HG03097 (cell line): Measurements from ENCODE around the gene SNED1.

Experiments used
- ATAC-seq: cut with Tn5 transposase; IDR thresholded peaks from one replicate; pipeline ENCODE4 v1.9.1; 2021; ENCODE audit not compliant: unreplicated experiment, low FRiP score

The SNED1 gene

DNA sequence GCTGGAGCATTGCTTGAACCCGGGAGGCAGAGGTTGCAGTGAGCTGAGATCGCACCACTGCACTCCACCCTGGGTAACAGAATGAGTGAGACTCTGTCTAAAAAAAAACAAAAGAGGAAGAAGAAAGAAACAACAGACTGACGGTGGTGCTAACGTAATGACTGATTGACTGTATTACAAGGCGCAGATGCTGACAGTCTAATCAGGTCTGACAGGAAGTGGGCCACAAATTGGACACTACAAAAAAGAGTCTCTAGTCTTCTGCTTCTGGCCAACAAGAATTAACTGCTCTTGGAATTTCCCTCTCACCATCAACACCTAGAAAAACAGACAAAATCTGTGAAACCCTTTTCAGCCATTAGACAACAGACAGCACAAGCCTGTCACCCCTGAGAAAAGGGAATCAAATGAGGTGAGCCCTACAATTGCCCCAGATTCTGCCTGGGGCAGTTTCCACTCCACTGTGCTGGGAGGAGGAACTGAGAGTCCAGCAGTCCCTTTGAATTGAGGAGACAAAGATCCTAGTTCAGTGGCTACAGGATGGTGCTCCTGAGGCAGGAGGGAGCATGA, 43.3 kb downstream of the SNED1 start:
- peak; percentile 51 for ATAC-seq

- no peak for ATAC-seq
These were observed 45.2 kb downstream of the SNED1 start for GRCh38 chr2:241043581-241043980.

DNA sequence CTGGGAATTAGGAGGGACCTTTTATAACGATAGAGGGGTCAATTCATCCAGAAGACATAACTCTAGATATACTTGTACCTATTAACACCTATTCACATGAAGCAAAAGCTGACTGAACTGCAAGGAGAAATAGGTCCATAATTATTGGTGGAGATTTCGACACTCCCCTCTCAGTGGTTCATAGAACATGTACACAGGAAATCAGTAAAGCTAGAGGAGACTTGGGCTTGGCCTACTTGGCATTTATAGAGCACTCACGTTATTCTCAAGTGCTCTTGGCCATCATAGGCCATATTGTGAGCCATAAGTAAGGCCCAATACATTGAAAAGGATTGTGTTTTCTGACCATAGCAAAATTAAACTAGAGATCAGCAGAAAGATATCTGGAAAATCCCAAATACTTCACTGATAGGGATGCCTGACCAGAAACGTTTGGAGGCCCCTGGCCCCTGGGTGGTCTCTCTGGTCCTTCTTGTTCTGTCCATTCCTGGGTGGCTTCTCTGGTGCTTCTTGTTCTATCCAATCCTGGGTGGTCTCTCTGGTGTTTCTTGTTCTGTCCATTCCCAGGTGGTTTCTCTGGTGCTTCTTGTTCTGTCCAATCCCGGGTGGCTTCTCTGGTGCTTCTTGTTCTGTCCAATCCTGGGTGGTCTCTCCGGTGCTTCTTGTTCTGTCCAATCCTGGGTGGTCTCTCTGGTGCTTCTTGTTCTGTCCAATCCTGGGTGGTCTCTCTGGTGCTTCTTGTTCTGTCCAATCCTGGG, 49.0 kb downstream of the SNED1 start:
- no peak for ATAC-seq

- ATAC-seq = no peak
These were observed 49.9 kb downstream of the SNED1 start for GRCh38 chr2:241048149-241048948.

- ATAC-seq = no peak
These were observed 50.5 kb downstream of the SNED1 start for GRCh38 chr2:241048949-241049343.

GRCh38 chr2:241049739-241050623, 51.6 kb downstream of the SNED1 start:
- no peak for ATAC-seq

- ATAC-seq = no peak
These were observed 52.5 kb downstream of the SNED1 start for GRCh38 chr2:241050624-241051577.

DNA sequence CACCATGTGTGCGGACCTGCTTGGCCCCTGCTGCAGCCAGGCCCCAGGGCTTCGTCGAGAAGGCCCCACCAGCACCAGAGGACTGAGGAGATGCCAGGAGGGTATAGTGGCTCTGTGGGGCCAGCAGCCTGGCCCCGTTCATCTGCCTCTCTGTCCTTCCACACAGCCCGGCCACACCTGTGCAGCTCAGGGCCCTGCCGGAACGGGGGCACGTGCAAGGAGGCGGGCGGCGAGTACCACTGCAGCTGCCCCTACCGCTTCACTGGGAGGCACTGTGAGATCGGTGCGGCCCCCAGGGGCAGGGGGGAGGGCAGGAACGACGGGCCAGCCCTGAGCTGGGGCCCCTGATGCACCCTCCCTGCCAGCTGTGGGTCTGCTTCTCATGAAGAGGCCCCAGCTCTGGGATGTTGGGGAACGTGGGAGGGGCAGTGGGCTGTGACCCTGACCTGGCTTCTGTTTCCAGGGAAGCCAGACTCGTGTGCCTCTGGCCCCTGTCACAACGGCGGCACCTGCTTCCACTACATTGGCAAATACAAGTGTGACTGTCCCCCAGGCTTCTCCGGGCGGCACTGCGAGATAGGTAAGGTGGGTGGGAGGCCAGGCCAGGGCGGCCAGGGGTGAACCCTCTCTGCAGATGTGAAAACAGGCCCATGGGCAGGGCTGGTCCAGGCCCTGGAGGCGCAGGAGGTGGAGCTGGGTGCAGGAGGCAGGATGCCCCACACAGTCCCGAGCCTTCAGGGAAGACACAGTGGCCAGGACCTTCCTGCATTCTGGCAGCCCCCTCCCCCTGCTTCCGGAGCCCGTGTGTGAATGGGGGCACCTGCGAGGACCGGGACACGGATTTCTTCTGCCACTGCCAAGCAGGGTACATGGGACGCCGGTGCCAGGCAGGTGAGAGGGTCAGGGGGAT, 53.4 kb downstream of the SNED1 start:
- ATAC-seq = no peak

- no peak for ATAC-seq
These were observed 54.4 kb downstream of the SNED1 start for GRCh38 chr2:241052677-241053360.

GRCh38 chr2:241053576-241054251, 55.3 kb downstream of the SNED1 start:
- no peak for ATAC-seq

GRCh38 chr2:241061275-241061674, 62.9 kb downstream of the SNED1 start:
- ATAC-seq = no peak

GRCh38 chr2:241062389-241063092, 64.1 kb downstream of the SNED1 start:
- ATAC-seq = no peak

DNA sequence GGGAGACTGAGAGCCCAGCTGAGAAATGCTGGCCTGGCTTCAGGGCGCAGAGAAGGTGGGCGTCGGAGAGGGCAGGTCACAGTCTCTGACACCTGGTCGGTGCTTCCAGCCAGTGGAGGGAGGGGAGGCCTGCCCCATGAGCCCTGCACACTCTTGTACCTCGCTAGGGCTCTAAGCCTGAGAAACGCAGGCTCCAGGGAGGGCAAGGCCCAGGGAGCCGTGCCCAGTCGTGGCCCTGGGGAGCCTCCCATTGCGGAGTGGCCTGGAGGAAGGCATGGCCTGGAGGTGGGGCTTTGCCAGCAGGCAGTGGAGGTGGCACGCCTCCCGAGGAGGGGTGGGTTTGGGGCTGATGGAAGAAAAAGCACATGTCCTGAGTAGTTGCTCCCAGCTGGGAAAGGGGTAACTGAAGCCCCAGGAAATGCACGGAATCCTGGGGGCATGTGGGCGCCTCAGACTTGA, 64.7 kb downstream of the SNED1 start:
- ATAC-seq = no peak

- ATAC-seq = no peak
These were observed 65.2 kb downstream of the SNED1 start for GRCh38 chr2:241063587-241063986.

DNA sequence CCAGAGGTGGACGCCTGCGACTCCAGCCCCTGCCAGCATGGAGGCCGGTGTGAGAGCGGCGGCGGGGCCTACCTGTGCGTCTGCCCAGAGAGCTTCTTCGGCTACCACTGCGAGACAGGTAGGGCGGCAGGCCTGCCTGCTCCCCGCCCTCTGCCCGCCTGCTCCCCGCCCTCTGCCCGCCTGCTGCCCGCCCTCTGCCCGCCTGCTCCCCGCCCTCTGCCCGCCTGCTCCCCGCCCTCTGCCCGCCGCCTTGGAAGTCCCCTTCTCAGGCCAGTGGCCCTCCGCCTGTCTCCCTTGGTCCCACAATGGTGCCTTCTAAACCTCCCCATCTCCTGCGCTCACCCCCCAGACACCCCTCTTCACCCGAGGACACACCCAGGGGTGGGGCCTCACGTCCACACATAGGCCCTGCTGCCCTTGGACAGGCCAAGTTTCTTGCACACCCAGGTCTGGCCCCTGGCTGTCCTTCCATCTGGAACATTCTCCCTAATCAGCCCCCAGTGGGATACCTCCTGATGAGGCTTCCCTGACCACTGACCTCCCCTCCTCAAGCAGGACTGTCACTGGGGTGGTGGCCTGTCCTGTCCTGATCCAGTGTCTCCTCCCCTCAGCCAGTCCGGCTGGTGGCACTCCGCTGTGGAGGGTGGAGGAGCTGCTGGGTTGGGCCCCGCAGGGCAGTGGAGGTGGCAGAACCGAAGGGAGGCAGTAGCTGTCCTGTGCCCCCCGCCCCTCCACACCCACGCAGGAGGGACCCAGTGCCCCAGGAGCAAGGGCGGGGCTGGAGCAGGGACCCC, 65.8 kb downstream of the SNED1 start:
- no peak for ATAC-seq

GRCh38 chr2:241064802-241065354, 66.5 kb downstream of the SNED1 start:
- no peak for ATAC-seq
